Measurements from ENCODE around the gene SLC2A5. TPM values are rescaled to one million over a fixed set of nuclear protein-coding genes. Genes with fewer than 3 reads are reported as not detected.

SLC2A5 gene
- total RNA-seq, 1 donor from 2014 or later = not detected

- Mint-ChIP-seq H3K36me3 (ENCODE audit: unreplicated experiment) (no peaks in the 10 kb centered on the region), H3K4me1 (ENCODE audit: unreplicated experiment) (peaks cover under 1% of the 10 kb centered on the region), H3K4me3 (ENCODE audit: unreplicated experiment) (no peak overlapping the region), H3K9me3 (ENCODE audit: unreplicated experiment) (no peaks in the 10 kb centered on the region), H3K27ac (ENCODE audit: unreplicated experiment) (no peak overlapping the region), H3K27me3 (ENCODE audit: unreplicated experiment) (no peaks in the 10 kb centered on the region)
- TF ChIP-seq CTCF (IDR thresholded peaks at IDR 0.05) = no peak
- DNase-seq (ENCODE audit: extremely low spot score, unreplicated experiment) = no peak
These were observed 42.5 kb upstream of the SLC2A5 start for GRCh38 chr1:9111957-9112356.

GRCh38 chr1:9111357-9111691, 41.9 kb upstream of the SLC2A5 start:
- H3K27ac Mint-ChIP-seq (ENCODE audit: unreplicated experiment) = no peak overlapping the region
- H3K9me3 Mint-ChIP-seq (ENCODE audit: unreplicated experiment) = no peaks in the 10 kb centered on the region
- H3K4me3 Mint-ChIP-seq (ENCODE audit: unreplicated experiment) = no peak overlapping the region
- H3K27me3 Mint-ChIP-seq (ENCODE audit: unreplicated experiment) = peaks cover under 1% of the 10 kb centered on the region
- H3K36me3 Mint-ChIP-seq (ENCODE audit: unreplicated experiment) = no peaks in the 10 kb centered on the region
- H3K4me1 Mint-ChIP-seq (ENCODE audit: unreplicated experiment) = peaks cover 2% of the 10 kb centered on the region
- no peak for TF ChIP-seq CTCF (IDR thresholded peaks at IDR 0.05)
- DNase-seq (ENCODE audit: extremely low spot score, unreplicated experiment) = no peak

- Mint-ChIP-seq H3K36me3 (ENCODE audit: unreplicated experiment) (no peaks in the 10 kb centered on the region), H3K27me3 (ENCODE audit: unreplicated experiment) (peaks cover 3% of the 10 kb centered on the region), H3K9me3 (ENCODE audit: unreplicated experiment) (no peaks in the 10 kb centered on the region), H3K27ac (ENCODE audit: unreplicated experiment) (no peak overlapping the region), H3K4me1 (ENCODE audit: unreplicated experiment) (peaks cover 2% of the 10 kb centered on the region), H3K4me3 (ENCODE audit: unreplicated experiment) (no peak overlapping the region)
- TF ChIP-seq CTCF (IDR thresholded peaks at IDR 0.05) = peak; percentile 92
- peak; percentile 94 for DNase-seq (ENCODE audit: extremely low spot score, unreplicated experiment)
These were observed 41.4 kb upstream of the SLC2A5 start for GRCh38 chr1:9110669-9111356.

GRCh38 chr1:9108056-9108665, 38.7 kb upstream of the SLC2A5 start:
- peaks cover 2% of the 10 kb centered on the region for H3K4me1 Mint-ChIP-seq (ENCODE audit: unreplicated experiment)
- no peak overlapping the region for H3K27ac Mint-ChIP-seq (ENCODE audit: unreplicated experiment)
- DNase-seq (ENCODE audit: extremely low spot score, unreplicated experiment) = no peak
- H3K27me3 Mint-ChIP-seq (ENCODE audit: unreplicated experiment) = peaks cover 3% of the 10 kb centered on the region
- no peak for TF ChIP-seq CTCF (IDR thresholded peaks at IDR 0.05)
- no peaks in the 10 kb centered on the region for H3K36me3 Mint-ChIP-seq (ENCODE audit: unreplicated experiment)
- no peaks in the 10 kb centered on the region for H3K9me3 Mint-ChIP-seq (ENCODE audit: unreplicated experiment)
- no peak overlapping the region for H3K4me3 Mint-ChIP-seq (ENCODE audit: unreplicated experiment)

- TF ChIP-seq CTCF (IDR thresholded peaks at IDR 0.05) = no peak
- H3K4me1 Mint-ChIP-seq (ENCODE audit: unreplicated experiment) = peaks cover 2% of the 10 kb centered on the region
- H3K36me3 Mint-ChIP-seq (ENCODE audit: unreplicated experiment) = no peaks in the 10 kb centered on the region
- DNase-seq (ENCODE audit: extremely low spot score, unreplicated experiment) = no peak
- H3K9me3 Mint-ChIP-seq (ENCODE audit: unreplicated experiment) = no peaks in the 10 kb centered on the region
- no peak overlapping the region for H3K27ac Mint-ChIP-seq (ENCODE audit: unreplicated experiment)
- no peak overlapping the region for H3K4me3 Mint-ChIP-seq (ENCODE audit: unreplicated experiment)
- H3K27me3 Mint-ChIP-seq (ENCODE audit: unreplicated experiment) = peaks cover 3% of the 10 kb centered on the region
These were observed 37.7 kb upstream of the SLC2A5 start for GRCh38 chr1:9107136-9107535.
